Common myeloid progenitor, CD34-positive (primary cell): ENCODE measurements around the gene BICD1.

ENCODE experiments used
- CTCF ChIA-PET: fragments of 350-600 bp; sonication (Branson Sonifier 250); formaldehyde crosslinking; loops from one replicate; lab custom pipeline; 2021; ENCODE audit warnings: antibody characterized with exemption; lab: Charles Lee
- POLR2A ChIA-PET: fragments of 350-600 bp; sonication (Branson Sonifier 250); formaldehyde crosslinking; loops from one replicate; lab custom pipeline; 2021; ENCODE audit warnings: antibody characterized with exemption; lab: Charles Lee
- DNase-seq, 3 donors: peaks; one replicate each; pipeline versions ENCODE4 v3.0.0 to v3.0.0-alpha.2; 2013
- H3K27ac ChIP-seq, 2 experiments: 1 replicate in 1 of 2; 2 replicates in 1 of 2; pipeline ENCODE4 v1.7.0; 2013; ENCODE audit warnings: inconsistent platforms in 2 of 2, low read length in 2 of 2, mild to moderate bottlenecking in 2 of 2, low read depth in 1 of 2, moderate library complexity in 1 of 2; ENCODE audit not compliant: severe bottlenecking in 2 of 2, insufficient read depth in 1 of 2, poor library complexity in 1 of 2
- H3K27me3 ChIP-seq, 5 experiments: replicated peaks in 2 of 5; 1 replicate in 3 of 5; 2 replicates in 2 of 5; pipeline versions ENCODE4 v1.6.1 to v1.7.0; 2013; ENCODE audit warnings: low read length in 4 of 5, mild to moderate bottlenecking in 2 of 5, moderate library complexity in 2 of 5, inconsistent platforms in 1 of 5; ENCODE audit not compliant: insufficient read depth in 5 of 5, control insufficient read depth in 4 of 5
- H3K36me3 ChIP-seq, 4 experiments: 1 replicate in 2 of 4; 2 replicates in 2 of 4; pipeline versions ENCODE4 v1.6.1 to v1.7.0; 2013; ENCODE audit warnings: low read length in 3 of 4, control low read depth in 1 of 4, mild to moderate bottlenecking in 1 of 4; ENCODE audit not compliant: control insufficient read depth in 4 of 4, insufficient read depth in 4 of 4
- H3K4me1 ChIP-seq, 4 experiments: 1 replicate in 3 of 4; 2 replicates in 1 of 4; pipeline versions ENCODE4 v1.6.1 to v1.7.1; 2013; ENCODE audit warnings: low read length in 3 of 4, mild to moderate bottlenecking in 3 of 4, control low read depth in 1 of 4, inconsistent platforms in 1 of 4, moderate library complexity in 1 of 4; ENCODE audit not compliant: control insufficient read depth in 4 of 4, insufficient read depth in 4 of 4; ENCODE audit errors: control extremely low read depth in 1 of 4
- H3K4me3 ChIP-seq, 7 experiments: 1 replicate in 4 of 7; 2 replicates in 3 of 7; pipeline versions ENCODE4 v1.5.1 to v1.7.0; 2013; ENCODE audit warnings: mild to moderate bottlenecking in 7 of 7, low read length in 6 of 7, moderate library complexity in 6 of 7, inconsistent platforms in 2 of 7, low read depth in 2 of 7, control low read depth in 1 of 7; ENCODE audit not compliant: insufficient read depth in 4 of 7, control insufficient read depth in 1 of 7; ENCODE audit errors: extremely low read depth in 1 of 7
- H3K9me3 ChIP-seq, 5 experiments: 1 replicate in 4 of 5; 2 replicates in 1 of 5; pipeline versions ENCODE4 v1.6.1 to v1.7.1; 2013; ENCODE audit warnings: low read length in 4 of 5, mild to moderate bottlenecking in 2 of 5, inconsistent platforms in 1 of 5, low read depth in 1 of 5, moderate library complexity in 1 of 5; ENCODE audit not compliant: control insufficient read depth in 4 of 5, insufficient read depth in 2 of 5; ENCODE audit errors: control extremely low read depth in 1 of 5
- WGBS: methylation state at CpG from one replicate; pipeline ENCODE4 v1.1.5; 2013; ENCODE audit not compliant: insufficient coverage; 5-methylcytosine and 5-hydroxymethylcytosine counted together

Gene BICD1

GRCh38 chr12:32382226-32382625, 275.6 kb downstream of the BICD1 start:
- Histone ChIP-seq H3K4me3 (no peak overlapping the region), H3K27ac (no peak overlapping the region), H3K36me3 (no peaks in the 10 kb centered on the region), H3K4me1 (no peaks in the 10 kb centered on the region), H3K27me3 (no peaks in the 10 kb centered on the region), H3K9me3 (no peaks in the 10 kb centered on the region)
- no peak for DNase-seq
- ChIA-PET CTCF (interaction anchor here (0.8 kb wide), 1 partner anchor 17 kb away, joined by 3 read pairs; no protein-coding TSS in a partner anchor), POLR2A (no interaction called here)
- WGBS = 100% methylated on average over 1 of the region's 2 CpGs

DNA sequence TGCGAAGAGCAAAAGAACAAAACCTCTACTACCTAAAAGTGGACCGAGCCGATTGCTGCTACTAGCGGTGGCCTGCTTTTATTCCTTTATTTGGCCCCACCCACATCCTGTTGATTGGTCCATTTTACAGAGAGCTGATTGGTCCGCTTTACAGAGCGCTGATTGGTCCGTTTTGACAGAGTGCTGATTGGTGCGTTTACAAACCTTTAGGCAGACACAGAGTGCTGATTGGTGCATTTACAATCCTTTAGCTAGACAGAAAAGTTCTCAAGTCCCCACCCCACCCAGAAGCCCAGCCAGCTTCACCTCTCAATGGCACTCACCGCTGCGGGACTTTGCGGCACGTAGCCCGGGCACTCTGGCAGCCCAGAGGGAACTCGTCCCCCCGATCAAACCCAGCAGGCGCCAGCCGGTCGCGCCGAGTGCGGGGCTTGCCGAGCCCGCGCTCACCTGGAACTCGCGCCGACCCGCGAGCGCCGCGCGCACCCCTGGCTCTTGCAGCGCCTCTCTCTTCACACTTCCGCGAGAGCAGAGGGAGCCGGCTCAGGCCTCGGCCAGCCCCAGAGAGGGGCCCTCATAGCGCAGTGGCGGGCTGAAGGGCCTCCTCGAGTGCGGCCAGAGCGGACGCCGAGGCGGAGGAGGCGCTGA, 284.0 kb downstream of the BICD1 start:
- Histone ChIP-seq H3K36me3 (no peaks in the 10 kb centered on the region), H3K27me3 (no peaks in the 10 kb centered on the region), H3K4me3 (peak overlapping the region in 6 of 7 experiments; percentile 40 to 76 (median 58)), H3K4me1 (peaks cover 0 to 4% (median 2%) of the 10 kb centered on the region in 4 experiments), H3K27ac (no peak overlapping the region), H3K9me3 (no peaks in the 10 kb centered on the region)
- CTCF ChIA-PET = no interaction called here
- WGBS = 42% methylated on average over 20 of the region's 47 CpGs
- DNase-seq = peak; percentile 40 to 79 (median 70)
- POLR2A ChIA-PET = interaction anchor here (0.6 kb wide), 1 partner anchor 32 kb away, joined by 5 read pairs; no protein-coding TSS in a partner anchor

DNA sequence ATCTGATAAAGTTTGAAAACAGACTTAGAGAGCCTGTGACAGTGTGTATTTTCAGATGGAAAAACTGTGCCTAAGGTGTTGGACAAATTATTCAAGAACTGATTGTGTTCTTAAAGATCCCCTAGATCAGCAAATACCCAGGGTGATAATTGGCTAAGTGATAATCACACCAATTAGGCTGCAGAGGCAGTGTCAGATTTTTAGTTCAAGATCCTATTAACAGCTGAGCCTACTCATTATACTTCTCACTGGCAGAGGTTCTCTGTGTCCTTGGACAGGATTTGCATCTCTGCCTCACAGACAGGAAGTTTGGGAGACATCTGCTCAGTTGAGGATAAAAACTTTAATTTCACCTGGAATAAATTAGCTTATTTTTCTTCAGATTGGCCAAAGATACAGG, 288.4 kb downstream of the BICD1 start:
- POLR2A ChIA-PET = no interaction called here

GRCh38 chr12:32397696-32398095, 291.0 kb downstream of the BICD1 start:
- 6% methylated on average over 3 of the region's 4 CpGs for WGBS
- DNase-seq = peak in 1 of 3 donors; percentile 15
- Histone ChIP-seq H3K9me3 (no peaks in the 10 kb centered on the region), H3K4me3 (no peak overlapping the region), H3K4me1 (peaks cover 2 to 22% (median 13%) of the 10 kb centered on the region in 4 experiments), H3K36me3 (no peaks in the 10 kb centered on the region), H3K27ac (no peak overlapping the region), H3K27me3 (peaks cover 0 to 2% (median 0%) of the 10 kb centered on the region in 5 experiments)
- POLR2A ChIA-PET = no interaction called here
- CTCF ChIA-PET = interaction anchor here (1.0 to 3.0 kb wide), 3 partner anchors 28 to 275 kb away, joined by 3 to 8 read pairs (median 5); no protein-coding TSS in a partner anchor

More for the DNA sequence above, 288.4 kb downstream of the BICD1 start:
- Histone ChIP-seq H3K4me3 (no peak overlapping the region), H3K4me1 (peaks cover 0 to 14% (median 12%) of the 10 kb centered on the region in 4 experiments), H3K36me3 (no peaks in the 10 kb centered on the region), H3K9me3 (no peaks in the 10 kb centered on the region), H3K27me3 (no peaks in the 10 kb centered on the region), H3K27ac (no peak overlapping the region)
- CTCF ChIA-PET = no interaction called here
- no peak for DNase-seq

GRCh38 chr12:32398181-32398580, 291.5 kb downstream of the BICD1 start:
- ChIA-PET POLR2A (no interaction called here), CTCF (interaction anchor here (0.6 to 3.0 kb wide), 4 partner anchors 28 to 274 kb away, joined by 3 to 8 read pairs (median 4); no protein-coding TSS in a partner anchor)
- H3K27ac ChIP-seq = no peak overlapping the region
- peaks cover 2 to 26% (median 15%) of the 10 kb centered on the region in 4 experiments for H3K4me1 ChIP-seq
- no peaks in the 10 kb centered on the region for H3K36me3 ChIP-seq
- H3K27me3 ChIP-seq = peaks cover 0 to 2% (median 0%) of the 10 kb centered on the region in 5 experiments
- 100% methylated on average over 2 of the region's 4 CpGs for WGBS
- H3K4me3 ChIP-seq = no peak overlapping the region
- DNase-seq = peak in 1 of 3 donors; percentile 15
- H3K9me3 ChIP-seq = no peaks in the 10 kb centered on the region

DNA sequence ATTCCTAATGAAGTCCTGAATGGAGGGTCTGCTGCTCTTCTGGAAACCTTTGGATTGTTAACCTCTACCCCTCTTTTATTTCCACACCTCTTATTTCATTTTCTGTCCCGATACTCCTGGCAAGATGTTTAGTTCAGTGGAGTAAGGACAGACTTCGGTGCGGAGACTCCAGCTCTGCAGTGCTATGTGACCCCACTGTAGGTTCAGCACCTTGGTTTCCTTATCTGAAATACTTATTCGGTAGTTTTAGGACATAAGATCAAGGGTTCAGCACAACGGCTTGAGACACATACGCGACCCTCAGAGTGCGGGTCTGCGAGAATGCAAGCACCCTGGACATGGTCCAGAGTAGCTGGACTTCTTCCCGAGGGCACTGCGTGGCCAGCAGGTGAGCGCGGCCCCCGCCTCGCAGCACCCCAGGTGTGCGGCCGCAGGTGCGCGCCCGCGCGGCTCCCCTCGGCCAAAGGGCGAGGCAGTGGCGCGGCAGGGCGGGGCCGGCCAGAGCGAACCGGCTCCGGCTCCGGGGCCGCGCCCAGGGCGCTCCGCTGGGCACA, 292.2 kb downstream of the BICD1 start:
- ChIA-PET CTCF (interaction anchor here (0.9 to 3.0 kb wide), 3 partner anchors 29 to 273 kb away, joined by 4 to 8 read pairs (median 5); no protein-coding TSS in a partner anchor), POLR2A (no interaction called here)
- Histone ChIP-seq H3K9me3 (no peaks in the 10 kb centered on the region), H3K4me1 (peaks cover 2 to 28% (median 16%) of the 10 kb centered on the region in 4 experiments), H3K4me3 (peak overlapping the region; percentile 42 to 90 (median 81)), H3K27ac (no peak overlapping the region), H3K27me3 (peaks cover 0 to 2% (median 0%) of the 10 kb centered on the region in 5 experiments), H3K36me3 (no peaks in the 10 kb centered on the region)
- WGBS = 4% methylated on average over 27 of the region's 36 CpGs
- peak in 1 of 3 donors; percentile 27 for DNase-seq
